Caco-2 (cell line): Measurements from ENCODE around the gene CYP21A2. TPM values are rescaled to one million over a fixed set of nuclear protein-coding genes. Genes with fewer than 3 reads are reported as not detected.
"Not testable (repeated sequence)": the region's sequence is repeated elsewhere in the genome, so short reads cannot be mapped to it uniquely, and the experiment has no call there.

Experiments
- Bru-seq: library from RNA; stranded (reverse); fragments of 400-500 nt; gene quantifications from one replicate; lab custom pipeline; 2021; lab: Mats Ljungman, UMichigan
- BruChase-seq, 2 experiments: library from RNA; stranded (reverse); fragments of 400-500 nt; gene quantifications; one replicate each; lab custom pipeline; 2021; lab: Mats Ljungman, UMichigan
- BruUV-seq: library from RNA; stranded (reverse); fragments of 400-500 nt; replicated peaks from 2 replicates; lab custom pipeline; 2021; lab: Mats Ljungman, UMichigan
- CTCF ChIA-PET: fragments of 300-600 bp; sonication (Branson Sonifier 250); formaldehyde crosslinking; loops from one replicate; lab custom pipeline; 2022; ENCODE audit warnings: antibody characterized with exemption; lab: Charles Lee
- POLR2A ChIA-PET: fragments of 300-600 bp; sonication (Branson Sonifier 250); formaldehyde crosslinking; loops from one replicate; lab custom pipeline; 2022; ENCODE audit warnings: antibody characterized with exemption; lab: Charles Lee
- DNase-seq, 2 experiments: peaks; one replicate each; pipeline versions ENCODE4 v3.0.0 to v3.0.0-alpha.2; 2020 to 2022
- H3K27me3 ChIP-seq: replicated peaks from 2 replicates; pipeline ENCODE4 v1.6.0; 2011; ENCODE audit warnings: low read length; ENCODE audit not compliant: control insufficient read depth, insufficient read depth
- H3K36me3 ChIP-seq: 2 replicates; pipeline ENCODE4 v1.5.1; 2011; ENCODE audit warnings: low read length; ENCODE audit not compliant: control insufficient read depth, insufficient read depth
- H3K4me1 ChIP-seq: fragments of 250-450 bp; sonication (Bioruptor Pico); 2 replicates; pipeline ENCODE4 v1.5.1; 2020; ENCODE audit warnings: mild to moderate bottlenecking
- H3K4me3 ChIP-seq: 2 replicates; pipeline ENCODE4 v1.5.1; 2011; ENCODE audit warnings: low read depth, mild to moderate bottlenecking, control low read depth, low read length
- H3K9me3 ChIP-seq: fragments of 250-450 bp; sonication (Bioruptor Pico); 2 replicates; pipeline ENCODE4 v1.5.1; 2020; ENCODE audit warnings: mild to moderate bottlenecking, moderate library complexity
- H3K27ac Mint-ChIP-seq: one replicate; pipeline ENCODE4 v1.8.0; 2022; ENCODE audit warnings: mixed read lengths; ENCODE audit not compliant: unreplicated experiment
- H3K27me3 Mint-ChIP-seq: one replicate; pipeline ENCODE4 v1.8.0; 2022; ENCODE audit warnings: mixed read lengths; ENCODE audit not compliant: insufficient read depth, unreplicated experiment
- H3K36me3 Mint-ChIP-seq: one replicate; pipeline ENCODE4 v1.8.0; 2022; ENCODE audit warnings: mild to moderate bottlenecking, mixed read lengths; ENCODE audit not compliant: insufficient read depth, unreplicated experiment
- H3K4me1 Mint-ChIP-seq: one replicate; pipeline ENCODE4 v1.8.0; 2022; ENCODE audit warnings: low read depth, mixed read lengths; ENCODE audit not compliant: unreplicated experiment
- H3K4me3 Mint-ChIP-seq: one replicate; pipeline ENCODE4 v1.8.0; 2022; ENCODE audit warnings: mild to moderate bottlenecking, moderate library complexity, mixed read lengths; ENCODE audit not compliant: unreplicated experiment
- H3K9me3 Mint-ChIP-seq: one replicate; pipeline ENCODE4 v1.8.0; 2022; ENCODE audit warnings: mixed read lengths; ENCODE audit not compliant: unreplicated experiment
- intact Hi-C: fragments of 100-400 bp; cut with micrococcal nuclease; formaldehyde crosslinking; loops from one replicate; pipeline ENCODE4 v1.10.0; 2022; ENCODE audit not compliant: unreplicated experiment
- long read RNA-seq: library from polyadenylated mRNA; stranded (forward); transcript quantifications from one replicate; pipeline ENCODE4 v2.0.0, GENCODE V29; 2022
- total RNA-seq: library from RNA; stranded (reverse); gene quantifications from 2 replicates; pipeline ENCODE4 v1.2.3, GENCODE V29; 2022

The CYP21A2 gene
- total RNA-seq (not detected in 2 replicates), Bru-seq, nascent RNA (not detected), BruChase-seq, experiment 1, labeled RNA remaining after a 2-hour chase (not detected), BruChase-seq, experiment 2, labeled RNA remaining after a 6-hour chase (percentile 15 among the genes with signal in this experiment)
- long read RNA-seq = 0 reads

- H3K4me1 Mint-ChIP-seq, DNase-seq, H3K27me3 Mint-ChIP-seq, H3K4me3 Mint-ChIP-seq, H3K9me3 ChIP-seq, H3K36me3 ChIP-seq, BruUV-seq, H3K4me1 ChIP-seq, H3K9me3 Mint-ChIP-seq, intact Hi-C loops, H3K27ac Mint-ChIP-seq, H3K36me3 Mint-ChIP-seq, CTCF ChIA-PET, H3K27me3 ChIP-seq, H3K4me3 ChIP-seq: not testable (repeated sequence)
- POLR2A ChIA-PET = interaction anchor here (0.5 kb wide), 1 partner anchor 1122 kb away, joined by 3 read pairs; no protein-coding TSS in a partner anchor
Measured at GRCh38 chr6:32037598-32038524, at the start of gene CYP21A2. Gene CYP21A2 (plus strand): TSS chr6:32038415. CDS start chr6:32038423, 8 bp downstream.

- BruUV-seq, H3K4me1 ChIP-seq, H3K27ac Mint-ChIP-seq, POLR2A ChIA-PET, H3K36me3 ChIP-seq, DNase-seq, CTCF ChIA-PET, H3K4me3 Mint-ChIP-seq, H3K4me3 ChIP-seq, H3K4me1 Mint-ChIP-seq, intact Hi-C loops, H3K9me3 Mint-ChIP-seq, H3K27me3 ChIP-seq, H3K36me3 Mint-ChIP-seq, H3K9me3 ChIP-seq, H3K27me3 Mint-ChIP-seq: not testable (repeated sequence)
Measured at GRCh38 chr6:31989363-31989762, 48.9 kb upstream of the CYP21A2 start.

GRCh38 chr6:31994421-31994820 lies 43.8 kb upstream of the CYP21A2 start:
- H3K27me3 Mint-ChIP-seq, H3K4me1 ChIP-seq, H3K36me3 Mint-ChIP-seq, DNase-seq, H3K4me1 Mint-ChIP-seq, BruUV-seq, H3K27me3 ChIP-seq, H3K4me3 ChIP-seq, H3K9me3 Mint-ChIP-seq, H3K4me3 Mint-ChIP-seq, H3K36me3 ChIP-seq, H3K27ac Mint-ChIP-seq, H3K9me3 ChIP-seq, intact Hi-C loops, CTCF ChIA-PET, POLR2A ChIA-PET: not testable (repeated sequence)

DNA sequence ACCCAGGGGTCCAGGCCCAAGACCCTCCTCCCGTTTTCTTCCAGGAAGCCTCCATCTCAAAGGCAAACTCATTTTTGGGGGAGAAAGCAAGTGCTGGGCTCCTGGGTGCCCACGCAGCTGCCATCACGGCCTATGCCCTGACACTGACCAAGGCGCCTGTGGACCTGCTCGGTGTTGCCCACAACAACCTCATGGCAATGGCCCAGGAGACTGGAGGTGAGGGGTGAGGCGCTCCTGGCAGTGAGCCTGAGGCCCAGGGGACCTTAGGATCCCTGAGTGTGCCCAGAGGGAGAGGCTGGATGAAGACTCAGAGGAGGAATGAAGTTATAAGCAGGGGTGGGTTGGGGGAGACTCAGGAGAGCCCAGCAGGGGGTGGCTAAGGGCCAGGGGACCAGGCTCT lies 41.8 kb upstream of the CYP21A2 start:
- H3K4me3 ChIP-seq, H3K27me3 Mint-ChIP-seq, CTCF ChIA-PET, H3K27me3 ChIP-seq, H3K27ac Mint-ChIP-seq, H3K9me3 Mint-ChIP-seq, H3K36me3 ChIP-seq, H3K36me3 Mint-ChIP-seq, DNase-seq, H3K4me3 Mint-ChIP-seq, H3K9me3 ChIP-seq, intact Hi-C loops, BruUV-seq, POLR2A ChIA-PET, H3K4me1 Mint-ChIP-seq, H3K4me1 ChIP-seq: not testable (repeated sequence)

- H3K9me3 Mint-ChIP-seq, H3K27me3 Mint-ChIP-seq, DNase-seq, H3K9me3 ChIP-seq, POLR2A ChIA-PET, CTCF ChIA-PET, H3K4me3 ChIP-seq, H3K36me3 Mint-ChIP-seq, H3K36me3 ChIP-seq, H3K27ac Mint-ChIP-seq, H3K4me1 Mint-ChIP-seq, H3K27me3 ChIP-seq, H3K4me3 Mint-ChIP-seq, BruUV-seq, H3K4me1 ChIP-seq, intact Hi-C loops: not testable (repeated sequence)
Measured at GRCh38 chr6:32002546-32003268, 35.5 kb upstream of the CYP21A2 start.

- H3K27me3 ChIP-seq, H3K27me3 Mint-ChIP-seq, H3K4me1 Mint-ChIP-seq, H3K36me3 ChIP-seq, H3K9me3 Mint-ChIP-seq, H3K36me3 Mint-ChIP-seq, H3K27ac Mint-ChIP-seq, POLR2A ChIA-PET, BruUV-seq, H3K4me1 ChIP-seq, H3K4me3 Mint-ChIP-seq, H3K4me3 ChIP-seq, CTCF ChIA-PET, H3K9me3 ChIP-seq, intact Hi-C loops, DNase-seq: not testable (repeated sequence)
Measured at GRCh38 chr6:32003301-32003700, 34.9 kb upstream of the CYP21A2 start.
